ENCODE data around the gene POLR2A.
A peak's percentile ranks its signal among the peaks of the same experiment; 100 is the strongest.

- TF ChIP-seq, protein P1, sequence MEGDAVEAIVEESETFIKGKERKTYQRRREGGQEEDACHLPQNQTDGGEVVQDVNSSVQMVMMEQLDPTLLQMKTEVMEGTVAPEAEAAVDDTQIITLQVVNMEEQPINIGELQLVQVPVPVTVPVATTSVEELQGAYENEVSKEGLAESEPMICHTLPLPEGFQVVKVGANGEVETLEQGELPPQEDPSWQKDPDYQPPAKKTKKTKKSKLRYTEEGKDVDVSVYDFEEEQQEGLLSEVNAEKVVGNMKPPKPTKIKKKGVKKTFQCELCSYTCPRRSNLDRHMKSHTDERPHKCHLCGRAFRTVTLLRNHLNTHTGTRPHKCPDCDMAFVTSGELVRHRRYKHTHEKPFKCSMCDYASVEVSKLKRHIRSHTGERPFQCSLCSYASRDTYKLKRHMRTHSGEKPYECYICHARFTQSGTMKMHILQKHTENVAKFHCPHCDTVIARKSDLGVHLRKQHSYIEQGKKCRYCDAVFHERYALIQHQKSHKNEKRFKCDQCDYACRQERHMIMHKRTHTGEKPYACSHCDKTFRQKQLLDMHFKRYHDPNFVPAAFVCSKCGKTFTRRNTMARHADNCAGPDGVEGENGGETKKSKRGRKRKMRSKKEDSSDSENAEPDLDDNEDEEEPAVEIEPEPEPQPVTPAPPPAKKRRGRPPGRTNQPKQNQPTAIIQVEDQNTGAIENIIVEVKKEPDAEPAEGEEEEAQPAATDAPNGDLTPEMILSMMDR (IDR thresholded peaks at IDR 0.05; ENCODE audit: insufficient read depth, low read depth, low read length) = peak; percentile 39
- no peak for TF ChIP-seq EZH2 (IDR thresholded peaks at IDR 0.05; ENCODE audit: insufficient read depth, low read length)
These were observed 47.4 kb upstream of the POLR2A start for GRCh38 chr17:7436556-7437368.

All from astrocyte (in vitro differentiated cells and primary cell).